WI38 (cell line): ENCODE results near the gene ARSD.

Experiments
- H3K4me3 ChIP-seq: 2 replicates; pipeline ENCODE4 v1.5.1; 2011; ENCODE audit warnings: low read depth, mild to moderate bottlenecking, control low read depth, low read length
- TF ChIP-seq, protein P1 (sequence below): IDR thresholded peaks from 2 replicates; pipeline ENCODE4 v1.5.1; 2012; ENCODE audit warnings: low read depth, mild to moderate bottlenecking, control low read depth, low read length

ARSD gene

DNA sequence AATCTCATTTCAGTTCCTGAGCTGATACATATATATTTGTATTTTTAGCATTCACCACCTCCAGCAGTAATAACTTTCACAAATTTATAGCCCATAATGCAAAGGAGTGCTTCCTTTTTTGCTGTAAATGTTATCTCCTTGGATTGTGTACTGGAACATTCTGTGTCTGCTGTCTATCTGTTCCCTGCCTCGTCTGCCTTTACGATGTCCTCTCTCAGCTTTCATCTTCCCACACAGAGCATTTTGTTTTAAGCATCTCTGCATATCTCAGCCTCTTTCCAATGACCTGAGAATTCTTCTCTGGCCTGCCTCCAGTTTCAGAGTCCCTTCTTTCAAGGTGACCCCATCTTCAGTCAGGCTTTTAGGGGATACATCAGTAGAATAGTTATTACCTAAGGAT, 57.3 kb downstream of the ARSD start:
- no peak overlapping the region for H3K4me3 ChIP-seq
- TF ChIP-seq, protein P1, sequence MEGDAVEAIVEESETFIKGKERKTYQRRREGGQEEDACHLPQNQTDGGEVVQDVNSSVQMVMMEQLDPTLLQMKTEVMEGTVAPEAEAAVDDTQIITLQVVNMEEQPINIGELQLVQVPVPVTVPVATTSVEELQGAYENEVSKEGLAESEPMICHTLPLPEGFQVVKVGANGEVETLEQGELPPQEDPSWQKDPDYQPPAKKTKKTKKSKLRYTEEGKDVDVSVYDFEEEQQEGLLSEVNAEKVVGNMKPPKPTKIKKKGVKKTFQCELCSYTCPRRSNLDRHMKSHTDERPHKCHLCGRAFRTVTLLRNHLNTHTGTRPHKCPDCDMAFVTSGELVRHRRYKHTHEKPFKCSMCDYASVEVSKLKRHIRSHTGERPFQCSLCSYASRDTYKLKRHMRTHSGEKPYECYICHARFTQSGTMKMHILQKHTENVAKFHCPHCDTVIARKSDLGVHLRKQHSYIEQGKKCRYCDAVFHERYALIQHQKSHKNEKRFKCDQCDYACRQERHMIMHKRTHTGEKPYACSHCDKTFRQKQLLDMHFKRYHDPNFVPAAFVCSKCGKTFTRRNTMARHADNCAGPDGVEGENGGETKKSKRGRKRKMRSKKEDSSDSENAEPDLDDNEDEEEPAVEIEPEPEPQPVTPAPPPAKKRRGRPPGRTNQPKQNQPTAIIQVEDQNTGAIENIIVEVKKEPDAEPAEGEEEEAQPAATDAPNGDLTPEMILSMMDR = no peak

DNA sequence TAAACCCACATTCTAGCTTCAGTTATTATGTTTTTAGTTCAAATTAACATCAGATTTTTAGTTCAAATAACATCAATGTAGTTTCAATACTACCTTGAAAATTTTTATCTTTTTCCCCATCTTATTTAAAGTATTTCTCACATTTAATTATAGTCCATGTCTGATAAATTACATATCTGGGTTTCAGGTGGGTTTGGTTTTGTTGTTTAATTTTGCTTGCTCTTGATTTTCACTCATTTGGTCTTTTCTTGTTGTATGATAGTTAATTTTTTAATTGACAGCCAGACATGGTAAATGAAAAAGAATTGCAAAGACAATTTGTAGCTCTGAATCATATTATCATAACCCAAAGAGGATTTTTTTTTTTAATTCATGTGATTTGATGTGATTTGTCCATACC, 58.5 kb downstream of the ARSD start:
- no peak overlapping the region for H3K4me3 ChIP-seq
- TF ChIP-seq, protein P1 = no peak

DNA sequence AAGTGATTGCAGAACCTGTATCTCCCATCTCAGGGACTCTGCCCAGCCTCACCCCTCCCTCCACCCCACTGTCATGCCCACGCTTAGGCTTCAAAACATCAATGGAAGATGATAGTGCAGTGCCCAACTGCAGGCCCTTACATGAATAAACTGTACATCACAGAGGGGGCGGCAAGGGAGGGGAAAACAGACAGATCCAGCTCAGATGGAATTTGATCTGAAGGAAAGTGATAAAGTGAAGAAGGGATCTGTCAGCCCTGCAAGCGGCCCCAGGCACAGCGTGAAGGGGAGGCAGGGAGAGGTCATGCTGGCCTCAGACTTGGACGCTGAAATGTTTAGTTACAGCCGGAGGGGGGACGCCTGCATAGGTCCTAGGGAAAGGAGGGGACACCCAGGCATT, 61.9 kb downstream of the ARSD start:
- TF ChIP-seq, protein P1 = no peak

DNA sequence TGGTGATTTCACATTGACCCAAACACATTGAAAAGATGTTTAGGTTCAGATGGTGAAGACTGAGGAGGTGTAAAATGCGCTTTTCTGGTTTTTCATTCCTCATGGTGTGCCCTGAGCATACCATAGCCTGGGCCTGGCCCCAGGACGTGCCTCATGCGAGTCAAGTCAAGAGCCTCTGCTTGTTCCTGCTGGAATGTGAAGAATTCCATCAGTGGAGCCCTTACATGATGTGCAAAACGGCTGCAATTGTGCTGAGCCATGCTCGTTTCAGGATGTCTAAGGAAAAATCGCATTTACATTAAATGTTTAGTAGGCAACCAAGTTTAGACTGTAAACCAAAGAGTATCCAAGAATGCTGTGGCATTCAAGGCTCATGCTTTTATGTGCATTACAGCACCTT, 65.5 kb downstream of the ARSD start:
- TF ChIP-seq, protein P1 = no peak
- no peak overlapping the region for H3K4me3 ChIP-seq

More for the DNA sequence above, 61.9 kb downstream of the ARSD start:
- H3K4me3 ChIP-seq = no peak overlapping the region

DNA sequence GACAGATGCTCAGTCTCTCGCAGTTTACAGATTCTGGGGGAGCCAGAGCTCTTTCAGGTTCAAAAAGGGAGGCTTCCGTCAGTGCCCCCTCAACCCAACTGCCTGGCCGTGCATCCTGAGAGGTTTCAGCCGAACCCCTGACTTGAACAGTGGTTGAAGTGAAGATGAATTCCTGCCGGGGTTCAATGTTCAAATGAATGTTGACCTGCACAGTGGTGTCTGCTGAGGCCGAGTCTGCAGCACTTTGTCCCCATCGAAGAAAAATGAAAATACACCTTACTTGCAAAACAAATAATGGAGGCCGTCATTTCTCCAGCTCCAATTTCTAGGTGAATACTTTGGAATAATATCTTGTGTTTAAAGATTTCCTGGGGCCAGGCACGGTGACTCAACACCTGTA, 66.7 kb downstream of the ARSD start:
- H3K4me3 ChIP-seq = no peak overlapping the region
- TF ChIP-seq, protein P1 = no peak

DNA sequence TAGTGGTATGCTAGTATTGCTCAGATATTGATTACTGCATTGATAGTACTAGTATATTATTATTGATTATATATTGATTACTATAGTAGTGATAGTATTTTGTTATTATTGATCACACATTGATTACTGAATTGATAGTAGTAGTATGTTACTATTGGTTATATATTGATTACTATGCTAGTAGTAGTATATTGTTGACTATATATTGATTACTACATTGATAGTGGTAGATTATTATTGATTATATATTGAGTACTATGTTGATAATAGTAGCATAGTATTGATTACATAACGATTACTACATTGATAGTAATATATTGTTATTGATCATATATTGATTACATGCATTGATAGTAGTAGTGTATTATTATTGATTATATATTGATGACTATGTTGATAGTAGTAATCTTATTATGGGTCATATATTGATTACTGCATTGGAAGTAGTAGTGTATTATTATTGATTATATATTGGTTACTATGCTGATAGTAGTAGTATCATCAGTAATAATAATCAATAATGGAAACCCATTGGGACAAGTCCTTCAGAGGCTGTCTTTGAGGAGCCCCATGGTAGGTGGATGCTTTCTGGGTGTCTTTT, 69.8 kb downstream of the ARSD start:
- no peak overlapping the region for H3K4me3 ChIP-seq
- TF ChIP-seq, protein P1 = no peak

DNA sequence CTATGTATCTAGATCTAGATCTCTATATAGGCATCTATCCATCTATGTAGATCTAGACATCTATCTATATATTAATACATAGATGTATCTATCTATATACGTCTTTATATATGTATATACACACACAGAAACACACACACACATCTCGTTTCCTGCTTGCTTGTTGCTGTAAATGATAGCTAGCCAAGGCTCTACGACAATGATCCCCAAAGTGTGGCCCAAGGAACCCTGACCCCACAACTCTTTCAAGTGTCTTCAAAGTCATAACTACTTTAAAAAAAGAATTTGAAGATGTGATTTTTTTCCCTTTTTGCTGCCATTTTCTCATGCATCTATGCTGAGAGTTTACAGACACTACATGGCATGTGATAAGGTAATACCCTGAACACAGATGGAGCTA, 71.6 kb downstream of the ARSD start:
- TF ChIP-seq, protein P1 = no peak
- no peak overlapping the region for H3K4me3 ChIP-seq
